HG02642 (cell line): ENCODE data around the gene ZNF695.

Experiments
- ATAC-seq: cut with Tn5 transposase; IDR thresholded peaks from one replicate; pipeline ENCODE4 v1.9.1; 2021; ENCODE audit warnings: mild to moderate bottlenecking; ENCODE audit not compliant: unreplicated experiment, poor library complexity

ZNF695 gene

DNA sequence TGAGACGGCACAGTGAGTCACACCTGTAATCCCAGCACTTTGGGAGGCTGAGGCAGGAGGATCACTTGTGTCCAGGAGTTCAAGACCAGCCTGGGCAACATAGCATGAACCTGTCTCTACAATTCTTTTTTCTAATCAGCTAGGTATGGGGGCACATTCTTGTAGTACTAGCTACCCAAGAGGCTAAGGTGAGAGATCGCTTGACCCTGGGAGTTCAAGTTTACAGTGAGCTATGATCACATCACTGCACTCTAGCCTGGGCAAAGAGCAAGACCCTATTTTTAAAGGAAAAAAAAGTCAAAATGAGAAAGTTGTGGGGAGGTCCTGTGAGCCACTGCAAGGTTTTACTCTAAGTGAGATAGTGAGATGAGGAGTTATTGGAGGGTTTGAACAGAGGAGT, 41.4 kb downstream of the ZNF695 start:
- no peak for ATAC-seq

DNA sequence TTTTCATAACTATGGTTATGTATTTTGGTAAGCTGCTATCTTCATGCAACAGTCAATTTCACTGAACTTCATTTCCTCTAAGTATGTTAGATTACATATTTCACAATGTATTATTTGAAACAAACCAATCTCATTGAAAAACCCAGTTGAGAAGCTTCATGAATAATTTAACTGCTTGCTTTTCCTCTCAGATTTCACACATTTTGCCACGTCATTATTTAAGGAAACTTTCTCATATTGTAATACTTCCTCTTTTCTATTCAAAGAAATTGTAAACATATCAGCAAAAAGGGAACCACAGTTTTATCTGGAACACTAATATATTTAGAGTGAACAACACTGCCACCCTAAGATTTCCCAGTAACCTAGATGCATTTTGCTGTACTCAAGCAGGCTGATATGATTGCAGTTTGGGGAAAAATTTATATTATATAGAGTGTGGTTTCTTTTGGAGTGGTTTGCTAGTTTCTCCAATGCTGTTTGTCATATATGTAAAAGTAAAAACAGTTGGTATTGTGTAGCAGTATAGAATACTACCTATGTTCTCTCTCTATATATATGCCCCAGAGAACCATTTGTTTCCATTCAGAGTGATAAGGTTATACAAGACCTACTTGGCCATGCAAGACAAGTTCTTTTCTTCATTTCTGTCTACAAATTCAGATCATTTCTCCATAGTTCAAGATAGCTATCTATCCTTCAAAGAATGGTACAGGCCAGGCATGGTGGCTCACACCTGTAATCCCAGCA, 47.7 kb downstream of the ZNF695 start:
- no peak for ATAC-seq

GRCh38 chr1:246954126-246954525, 53.7 kb downstream of the ZNF695 start:
- ATAC-seq: no peak

- no peak for ATAC-seq
Observed at GRCh38 chr1:246951413-246951812, 56.4 kb downstream of the ZNF695 start.

- ATAC-seq: no peak
Observed at GRCh38 chr1:246949956-246950355, 57.9 kb downstream of the ZNF695 start.

GRCh38 chr1:246947255-246947654, 60.6 kb downstream of the ZNF695 start:
- ATAC-seq: no peak

GRCh38 chr1:246946366-246946765, 61.5 kb downstream of the ZNF695 start:
- no peak for ATAC-seq
